A673 (cell line): Measurements from ENCODE around the gene BABAM2. TPM values are rescaled to one million over a fixed set of nuclear protein-coding genes. Genes with fewer than 3 reads are reported as not detected.

Source experiments
- BruUV-seq: library from RNA; stranded (reverse); fragments of 400-500 nt; replicated peaks from 2 replicates; lab custom pipeline; 2021; lab: Mats Ljungman, UMichigan
- CTCF ChIA-PET: fragments of 300-600 bp; sonication (Branson Sonifier 250); formaldehyde crosslinking; loops from one replicate; lab custom pipeline; 2022; ENCODE audit warnings: antibody characterized with exemption; lab: Charles Lee
- POLR2A ChIA-PET: fragments of 300-600 bp; sonication (Branson Sonifier 250); formaldehyde crosslinking; loops from one replicate; lab custom pipeline; 2022; ENCODE audit warnings: antibody characterized with exemption; ENCODE audit not compliant: low non-redundant PET; lab: Charles Lee
- DNase-seq: peaks from one replicate; pipeline ENCODE4 v3.0.0-alpha.2; 2015; ENCODE audit warnings: low spot score
- H3K27ac ChIP-seq: fragments of 200-600 bp; sonication (generic); 2 replicates; pipeline ENCODE4 v1.5.1; 2016; ENCODE audit warnings: mixed run types, low read depth, mild to moderate bottlenecking, mixed read lengths, antibody characterized with exemption, low read length; ENCODE audit not compliant: poor library complexity, severe bottlenecking
- H3K27me3 ChIP-seq: fragments of 200-600 bp; sonication (generic); replicated peaks from 2 replicates; pipeline ENCODE4 v1.6.1; 2017; ENCODE audit warnings: mixed run types, low read depth, mild to moderate bottlenecking, mixed read lengths, antibody characterized with exemption, low read length; ENCODE audit not compliant: insufficient read depth, poor library complexity
- H3K36me3 ChIP-seq: fragments of 200-600 bp; sonication (generic); 2 replicates; pipeline ENCODE4 v1.6.1; 2016; ENCODE audit warnings: mixed run types, mild to moderate bottlenecking, mixed read lengths, antibody characterized with exemption, low read length; ENCODE audit not compliant: insufficient read depth, poor library complexity, severe bottlenecking
- H3K4me1 ChIP-seq: fragments of 200-600 bp; sonication (generic); 2 replicates; pipeline ENCODE4 v1.6.1; 2017; ENCODE audit warnings: mixed run types, mild to moderate bottlenecking, mixed read lengths, antibody characterized with exemption, low read length; ENCODE audit not compliant: insufficient read depth, poor library complexity, severe bottlenecking
- H3K4me3 ChIP-seq: fragments of 200-600 bp; sonication (generic); 2 replicates; pipeline ENCODE4 v1.5.1; 2016; ENCODE audit warnings: low read depth, mixed run types, mild to moderate bottlenecking, mixed read lengths, low read length; ENCODE audit not compliant: poor library complexity, severe bottlenecking
- H3K9me3 ChIP-seq: fragments of 200-600 bp; sonication (generic); 2 replicates; pipeline ENCODE4 v1.6.1; 2016; ENCODE audit warnings: mixed run types, low read depth, mild to moderate bottlenecking, mixed read lengths, antibody characterized with exemption, low read length; ENCODE audit not compliant: poor library complexity, severe bottlenecking
- EZH2 ChIP-seq: fragments of 200-600 bp; sonication (generic); IDR thresholded peaks from 2 replicates; pipeline ENCODE4 v1.6.1; 2017; ENCODE audit warnings: borderline replicate concordance, low read depth, mild to moderate bottlenecking, mixed read lengths, antibody characterized with exemption, low read length; ENCODE audit not compliant: poor library complexity, severe bottlenecking
- intact Hi-C: fragments of 100-400 bp; cut with micrococcal nuclease; formaldehyde crosslinking; loops from one replicate; pipeline ENCODE4 v1.10.0; 2022; ENCODE audit not compliant: unreplicated experiment
- total RNA-seq: library from RNA; stranded (reverse); gene quantifications from 2 replicates; pipeline ENCODE4 v1.2.3, GENCODE V29; 2021
- TF ChIP-seq, protein P1 (sequence below): fragments of 300-800, 200-600 bp; sonication (generic); conservative IDR thresholded peaks from 2 replicates; pipeline ENCODE4 v1.5.1; 2017; ENCODE audit warnings: low read depth, mild to moderate bottlenecking, antibody characterized with exemption, low read length, moderate library complexity, mixed read lengths

BABAM2 gene
- total RNA-seq, 1 experiment from 2014 or later: 21.8 TPM

- intact Hi-C loops: loop anchor here (5.0 kb wide), 1 partner anchor 1419 kb away; no protein-coding TSS in a partner anchor
- DNase-seq: no peak
- Histone ChIP-seq H3K4me3 (no peak overlapping the region), H3K27ac (no peak overlapping the region), H3K4me1 (peaks cover 6% of the 10 kb centered on the region), H3K36me3 (no peaks in the 10 kb centered on the region), H3K9me3 (no peaks in the 10 kb centered on the region), H3K27me3 (no peaks in the 10 kb centered on the region)
- CTCF ChIA-PET: no interaction called here
- no TSS peak for BruUV-seq
- POLR2A ChIA-PET: no interaction called here
- TF ChIP-seq, protein P1, sequence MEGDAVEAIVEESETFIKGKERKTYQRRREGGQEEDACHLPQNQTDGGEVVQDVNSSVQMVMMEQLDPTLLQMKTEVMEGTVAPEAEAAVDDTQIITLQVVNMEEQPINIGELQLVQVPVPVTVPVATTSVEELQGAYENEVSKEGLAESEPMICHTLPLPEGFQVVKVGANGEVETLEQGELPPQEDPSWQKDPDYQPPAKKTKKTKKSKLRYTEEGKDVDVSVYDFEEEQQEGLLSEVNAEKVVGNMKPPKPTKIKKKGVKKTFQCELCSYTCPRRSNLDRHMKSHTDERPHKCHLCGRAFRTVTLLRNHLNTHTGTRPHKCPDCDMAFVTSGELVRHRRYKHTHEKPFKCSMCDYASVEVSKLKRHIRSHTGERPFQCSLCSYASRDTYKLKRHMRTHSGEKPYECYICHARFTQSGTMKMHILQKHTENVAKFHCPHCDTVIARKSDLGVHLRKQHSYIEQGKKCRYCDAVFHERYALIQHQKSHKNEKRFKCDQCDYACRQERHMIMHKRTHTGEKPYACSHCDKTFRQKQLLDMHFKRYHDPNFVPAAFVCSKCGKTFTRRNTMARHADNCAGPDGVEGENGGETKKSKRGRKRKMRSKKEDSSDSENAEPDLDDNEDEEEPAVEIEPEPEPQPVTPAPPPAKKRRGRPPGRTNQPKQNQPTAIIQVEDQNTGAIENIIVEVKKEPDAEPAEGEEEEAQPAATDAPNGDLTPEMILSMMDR: no peak
- no peak for TF ChIP-seq EZH2
These were observed 447.7 kb downstream of the BABAM2 start for GRCh38 chr2:28338046-28338817.

- no TSS peak for BruUV-seq
- POLR2A ChIA-PET: no interaction called here
- TF ChIP-seq EZH2: no peak
- TF ChIP-seq, protein P1: no peak
- H3K36me3 ChIP-seq: no peaks in the 10 kb centered on the region
- no peaks in the 10 kb centered on the region for H3K27me3 ChIP-seq
- H3K4me1 ChIP-seq: peaks cover 6% of the 10 kb centered on the region
- no peaks in the 10 kb centered on the region for H3K9me3 ChIP-seq
- no peak for DNase-seq
- intact Hi-C loops: loop anchor here (5.0 kb wide), 1 partner anchor 1418 kb away; no protein-coding TSS in a partner anchor
- CTCF ChIA-PET: no interaction called here
- no peak overlapping the region for H3K4me3 ChIP-seq
- no peak overlapping the region for H3K27ac ChIP-seq
These were observed 448.3 kb downstream of the BABAM2 start for GRCh38 chr2:28338831-28339321.

GRCh38 chr2:28339516-28340175, 449.1 kb downstream of the BABAM2 start:
- BruUV-seq: no TSS peak
- intact Hi-C loops: loop anchor here (5.0 kb wide), 1 partner anchor 1418 kb away; no protein-coding TSS in a partner anchor
- Histone ChIP-seq H3K9me3 (no peaks in the 10 kb centered on the region), H3K4me3 (no peak overlapping the region), H3K27ac (no peak overlapping the region), H3K36me3 (no peaks in the 10 kb centered on the region), H3K27me3 (no peaks in the 10 kb centered on the region), H3K4me1 (peaks cover 6% of the 10 kb centered on the region)
- TF ChIP-seq EZH2: no peak
- TF ChIP-seq, protein P1: no peak
- ChIA-PET CTCF (no interaction called here), POLR2A (no interaction called here)
- DNase-seq: no peak
